Hippocampal formation (tissue), 2 donors: Measurements from ENCODE around the gene DDX49.
"Not testable (repeated sequence)": the region's sequence is repeated elsewhere in the genome, so short reads cannot be mapped to it uniquely, and the experiment has no call there.

Source experiments
- DNase-seq, 2 donors: peaks; one replicate each; lab custom pipeline; 2025; lab: John Stamatoyannopoulos, UW

The DDX49 gene

GRCh38 chr19:18910801-18911436, 8.6 kb upstream of the DDX49 start:
- DNase-seq = no peak

GRCh38 chr19:18912933-18913332, 6.6 kb upstream of the DDX49 start:
- no peak for DNase-seq

- DNase-seq = no peak
These were observed 6.0 kb upstream of the DDX49 start for GRCh38 chr19:18913466-18913865.

- DNase-seq = peak; percentile 67 to 68
These were observed 3.9 kb upstream of the DDX49 start for GRCh38 chr19:18915639-18916038.

- DNase-seq = not testable (repeated sequence)
These were observed 1.9 kb upstream of the DDX49 start for GRCh38 chr19:18917593-18917992.

GRCh38 chr19:18919900-18920214, 342 bp downstream of the DDX49 start:
- no peak for DNase-seq

- DNase-seq = no peak
These were observed 885 bp downstream of the DDX49 start for GRCh38 chr19:18920400-18920799.

- DNase-seq = no peak
These were observed 2.1 kb downstream of the DDX49 start for GRCh38 chr19:18921593-18921992.

- DNase-seq = no peak
These were observed 2.9 kb downstream of the DDX49 start for GRCh38 chr19:18922228-18922985.

- DNase-seq = no peak
These were observed 5.2 kb downstream of the DDX49 start for GRCh38 chr19:18924684-18925213.

- DNase-seq = no peak
These were observed 8.7 kb downstream of the DDX49 start for GRCh38 chr19:18928018-18928805.

GRCh38 chr19:18929311-18929710, 9.8 kb downstream of the DDX49 start:
- no peak for DNase-seq

GRCh38 chr19:18931316-18932162, 12.0 kb downstream of the DDX49 start:
- DNase-seq = no peak

- DNase-seq = peak in 1 of 2 donors; percentile 72
These were observed 12.8 kb downstream of the DDX49 start for GRCh38 chr19:18932216-18932841.

GRCh38 chr19:18933297-18933696, 13.8 kb downstream of the DDX49 start:
- DNase-seq = no peak

- DNase-seq = no peak
These were observed 19.6 kb downstream of the DDX49 start for GRCh38 chr19:18939163-18939562.

GRCh38 chr19:18939922-18940768, 20.6 kb downstream of the DDX49 start:
- DNase-seq = peak in 1 of 2 donors; percentile 61

- peak; percentile 47 to 81 for DNase-seq
These were observed 21.5 kb downstream of the DDX49 start, which contains the start of gene HOMER3 for GRCh38 chr19:18940769-18941627. HOMER3 (minus strand) TSS chr19:18941217; CDS start chr19:18938982, 2,235 bp downstream.
